ENCODE measurements around the gene ENTPD7.
"Not testable (repeated sequence)": the region's sequence is repeated elsewhere in the genome, so short reads cannot be mapped to it uniquely, and the experiment has no call there.

The ENTPD7 gene

DNA sequence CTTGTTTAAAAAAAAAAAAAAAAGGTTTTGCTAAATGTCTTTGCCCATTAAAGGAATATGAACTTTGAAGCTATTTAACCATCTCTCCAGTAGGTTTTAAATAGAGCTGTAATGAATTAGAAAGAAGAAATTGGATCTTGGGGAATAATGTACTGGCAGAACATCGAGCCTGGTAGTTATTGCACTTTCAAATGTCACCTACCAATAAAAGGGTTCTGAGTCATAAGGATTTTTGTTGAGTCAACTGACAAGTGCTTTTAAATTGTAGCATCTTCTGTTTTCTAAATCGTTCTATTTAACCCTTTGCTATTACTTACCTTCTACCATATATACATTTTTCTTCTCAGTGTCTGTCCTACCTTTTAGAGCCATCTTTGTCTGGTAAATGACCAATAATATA, 83.4 kb downstream of the ENTPD7 start:
- H3K4me3 ChIP-seq (replicated peaks; ENCODE audit: low read depth, low read length): no peak overlapping the region
- TF ChIP-seq, protein P1, sequence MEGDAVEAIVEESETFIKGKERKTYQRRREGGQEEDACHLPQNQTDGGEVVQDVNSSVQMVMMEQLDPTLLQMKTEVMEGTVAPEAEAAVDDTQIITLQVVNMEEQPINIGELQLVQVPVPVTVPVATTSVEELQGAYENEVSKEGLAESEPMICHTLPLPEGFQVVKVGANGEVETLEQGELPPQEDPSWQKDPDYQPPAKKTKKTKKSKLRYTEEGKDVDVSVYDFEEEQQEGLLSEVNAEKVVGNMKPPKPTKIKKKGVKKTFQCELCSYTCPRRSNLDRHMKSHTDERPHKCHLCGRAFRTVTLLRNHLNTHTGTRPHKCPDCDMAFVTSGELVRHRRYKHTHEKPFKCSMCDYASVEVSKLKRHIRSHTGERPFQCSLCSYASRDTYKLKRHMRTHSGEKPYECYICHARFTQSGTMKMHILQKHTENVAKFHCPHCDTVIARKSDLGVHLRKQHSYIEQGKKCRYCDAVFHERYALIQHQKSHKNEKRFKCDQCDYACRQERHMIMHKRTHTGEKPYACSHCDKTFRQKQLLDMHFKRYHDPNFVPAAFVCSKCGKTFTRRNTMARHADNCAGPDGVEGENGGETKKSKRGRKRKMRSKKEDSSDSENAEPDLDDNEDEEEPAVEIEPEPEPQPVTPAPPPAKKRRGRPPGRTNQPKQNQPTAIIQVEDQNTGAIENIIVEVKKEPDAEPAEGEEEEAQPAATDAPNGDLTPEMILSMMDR (IDR thresholded peaks at IDR 0.05; ENCODE audit: low read length, missing control alignments): no peak
- no peak for DNase-seq (ENCODE audit: low read depth)

DNA sequence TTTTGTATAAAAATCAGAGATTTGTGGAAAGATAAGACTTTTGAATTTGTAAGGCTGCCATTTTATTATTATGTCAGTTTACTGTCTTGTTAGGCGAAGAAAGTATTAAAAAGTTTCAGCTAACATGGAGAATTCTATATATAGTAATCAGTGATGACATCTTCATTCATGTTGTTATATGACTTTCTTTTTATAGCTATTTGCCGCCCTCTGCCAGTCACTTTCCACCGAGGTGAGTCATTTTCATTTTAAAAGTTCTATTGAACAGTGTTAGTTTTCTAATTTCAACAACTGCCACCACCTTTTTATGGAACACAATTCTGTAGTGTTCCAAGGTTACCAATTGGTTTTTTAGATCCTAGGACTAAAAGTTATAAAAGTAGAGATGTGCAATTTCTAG, 84.5 kb downstream of the ENTPD7 start:
- TF ChIP-seq, protein P1 (IDR thresholded peaks at IDR 0.05; ENCODE audit: low read length, missing control alignments): no peak
- no peak overlapping the region for H3K4me3 ChIP-seq (replicated peaks; ENCODE audit: low read depth, low read length)
- no peak for DNase-seq (ENCODE audit: low read depth)

DNA sequence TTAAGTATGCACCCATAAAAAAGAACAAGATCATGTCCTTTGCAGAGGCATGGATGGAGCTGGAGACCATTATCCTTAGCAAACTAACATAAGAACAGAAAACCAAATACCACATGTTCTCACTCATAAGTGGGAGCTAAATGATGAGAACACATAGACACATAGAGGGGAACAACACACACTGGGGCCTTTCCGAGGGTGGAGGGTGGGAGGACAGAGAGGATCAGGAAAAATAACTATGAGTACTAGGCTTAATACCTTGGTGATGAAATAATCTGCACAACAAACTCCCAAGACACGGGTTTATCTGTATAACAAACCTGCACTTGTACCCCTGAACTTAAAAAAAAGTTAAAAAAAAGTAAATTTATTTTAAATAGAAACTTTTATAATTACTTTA, 86.9 kb downstream of the ENTPD7 start:
- DNase-seq (ENCODE audit: low read depth); H3K4me3 ChIP-seq (replicated peaks; ENCODE audit: low read depth, low read length): not testable (repeated sequence)

DNA sequence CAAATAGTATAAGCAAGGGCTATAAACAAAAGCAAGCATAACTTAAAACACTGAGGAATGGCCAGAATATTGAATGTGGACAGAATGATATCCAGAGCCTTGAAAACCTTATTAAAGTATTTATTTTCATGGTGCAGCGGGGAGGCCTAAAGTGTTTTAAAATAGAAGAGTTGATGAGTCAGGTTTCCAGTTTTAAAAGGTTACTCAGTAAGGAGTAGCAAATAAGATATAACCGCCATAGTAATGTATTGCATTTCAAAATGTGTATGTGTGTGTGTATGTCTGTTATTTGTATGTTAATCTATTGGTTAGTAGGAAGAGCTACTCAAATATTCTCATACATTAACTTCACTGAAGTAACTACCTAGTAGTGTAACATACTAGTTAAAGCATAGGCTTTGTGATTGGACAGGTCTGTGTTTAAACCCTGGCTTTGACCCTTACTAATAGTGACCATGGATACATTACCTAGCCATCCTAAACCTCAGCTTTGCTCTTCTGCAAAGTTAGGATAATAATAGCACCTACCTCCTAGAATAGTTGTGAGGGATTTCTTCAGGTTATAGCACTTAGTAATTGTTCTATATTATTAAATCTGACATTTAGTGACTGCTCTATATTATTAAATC, 89.6 kb downstream of the ENTPD7 start:
- TF ChIP-seq, protein P1 (IDR thresholded peaks at IDR 0.05; ENCODE audit: low read length, missing control alignments): no peak
- no peak overlapping the region for H3K4me3 ChIP-seq (replicated peaks; ENCODE audit: low read depth, low read length)
- DNase-seq (ENCODE audit: low read depth): no peak

DNA sequence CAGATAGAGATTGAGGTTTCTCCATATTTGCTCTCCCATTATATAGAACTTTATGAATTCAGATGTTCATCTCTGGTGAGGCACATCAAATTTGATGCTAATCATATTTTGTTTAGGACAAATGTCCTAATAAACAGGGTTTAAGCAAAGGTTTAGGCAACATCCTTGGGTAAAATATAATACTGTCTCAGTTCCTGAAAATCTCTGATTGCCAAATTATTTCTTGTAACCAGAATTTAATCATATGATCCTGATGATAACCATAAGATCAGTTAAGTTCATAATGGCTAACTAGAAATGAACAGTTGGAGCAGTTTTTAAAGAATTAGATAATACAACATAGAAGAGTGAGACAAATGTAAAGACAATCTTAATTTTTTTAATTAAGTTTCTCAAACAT, 91.3 kb downstream of the ENTPD7 start:
- TF ChIP-seq, protein P1 (IDR thresholded peaks at IDR 0.05; ENCODE audit: low read length, missing control alignments): no peak
- no peak overlapping the region for H3K4me3 ChIP-seq (replicated peaks; ENCODE audit: low read depth, low read length)
- DNase-seq (ENCODE audit: low read depth): no peak

DNA sequence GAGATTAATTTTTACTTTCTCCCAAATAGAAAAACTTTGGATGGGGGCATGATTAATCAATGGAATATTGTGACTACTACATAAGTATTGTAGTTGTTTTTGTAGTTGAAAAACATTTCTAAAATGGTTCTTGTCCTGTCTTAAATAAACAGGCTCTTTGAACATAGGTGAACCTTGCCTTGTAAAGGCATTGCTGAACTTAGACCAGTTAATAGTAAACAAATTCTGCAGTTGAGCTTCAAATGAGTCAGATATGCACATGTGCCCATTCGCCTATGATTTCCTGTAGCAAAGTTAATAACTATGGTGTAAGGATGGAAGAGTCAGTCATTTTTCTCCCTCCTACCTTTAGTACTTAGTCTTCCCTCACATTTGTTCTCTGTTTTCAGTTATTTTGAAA, 95.4 kb downstream of the ENTPD7 start:
- no peak for DNase-seq (ENCODE audit: low read depth)
- TF ChIP-seq, protein P1 (IDR thresholded peaks at IDR 0.05; ENCODE audit: low read length, missing control alignments): no peak

More for the DNA sequence above, 95.4 kb downstream of the ENTPD7 start:
- no peak overlapping the region for H3K4me3 ChIP-seq (replicated peaks; ENCODE audit: low read depth, low read length)

Data from fibroblast of pulmonary artery (primary cell).